ENCODE measurements around the gene DDX54.

The DDX54 gene

GRCh38 chr12:113165521-113166450 lies 19.5 kb downstream of the DDX54 start:
- no peak overlapping the region for H3K27ac ChIP-seq
- DNase-seq (ENCODE audit: low read depth, low spot score): no peak

GRCh38 chr12:113164014-113164413 lies 21.3 kb downstream of the DDX54 start:
- no peak overlapping the region for H3K27ac ChIP-seq
- no peak for DNase-seq (ENCODE audit: low read depth, low spot score)

- no peak for DNase-seq (ENCODE audit: low read depth, low spot score)
- no peak overlapping the region for H3K27ac ChIP-seq
Observed at GRCh38 chr12:113163030-113163360, 22.3 kb downstream of the DDX54 start.

- no peak overlapping the region for H3K27ac ChIP-seq
- no peak for DNase-seq (ENCODE audit: low read depth, low spot score)
Observed at GRCh38 chr12:113162102-113163029, 22.9 kb downstream of the DDX54 start.

GRCh38 chr12:113161415-113162016 lies 23.8 kb downstream of the DDX54 start:
- no peak overlapping the region for H3K27ac ChIP-seq
- DNase-seq (ENCODE audit: low read depth, low spot score): no peak

GRCh38 chr12:113159937-113160336 lies 25.3 kb downstream of the DDX54 start:
- DNase-seq (ENCODE audit: low read depth, low spot score): no peak

GRCh38 chr12:113158439-113159203 lies 26.7 kb downstream of the DDX54 start:
- H3K27ac ChIP-seq: no peak overlapping the region
- no peak for DNase-seq (ENCODE audit: low read depth, low spot score)

More at GRCh38 chr12:113159937-113160336, 25.3 kb downstream of the DDX54 start:
- no peak overlapping the region for H3K27ac ChIP-seq

GRCh38 chr12:113157218-113157859 lies 27.9 kb downstream of the DDX54 start:
- H3K27ac ChIP-seq: no peak overlapping the region
- DNase-seq (ENCODE audit: low read depth, low spot score): no peak

GRCh38 chr12:113155646-113156045 lies 29.6 kb downstream of the DDX54 start:
- no peak for DNase-seq (ENCODE audit: low read depth, low spot score)
- no peak overlapping the region for H3K27ac ChIP-seq

GRCh38 chr12:113155060-113155459 lies 30.2 kb downstream of the DDX54 start:
- H3K27ac ChIP-seq: no peak overlapping the region
- no peak for DNase-seq (ENCODE audit: low read depth, low spot score)

GRCh38 chr12:113154351-113154973 lies 30.8 kb downstream of the DDX54 start:
- DNase-seq (ENCODE audit: low read depth, low spot score): no peak
- H3K27ac ChIP-seq: no peak overlapping the region

GRCh38 chr12:113152835-113153814 lies 32.2 kb downstream of the DDX54 start:
- no peak for DNase-seq (ENCODE audit: low read depth, low spot score)
- H3K27ac ChIP-seq: no peak overlapping the region

- H3K27ac ChIP-seq: no peak overlapping the region
- no peak for DNase-seq (ENCODE audit: low read depth, low spot score)
Observed at GRCh38 chr12:113152196-113152834, 33.0 kb downstream of the DDX54 start.

GRCh38 chr12:113151655-113152054 lies 33.6 kb downstream of the DDX54 start:
- no peak for DNase-seq (ENCODE audit: low read depth, low spot score)
- H3K27ac ChIP-seq: no peak overlapping the region

- no peak within 1 kb of the TSS for H3K27ac ChIP-seq
- no peak for DNase-seq (ENCODE audit: low read depth, low spot score)
Observed at GRCh38 chr12:113149361-113150150, 35.7 kb downstream of the DDX54 start, which contains the start of gene CFAP73. Gene CFAP73 (plus strand): TSS chr12:113149724. CDS start chr12:113149858, 134 bp downstream.

GRCh38 chr12:113146999-113147398 lies 38.3 kb downstream of the DDX54 start:
- DNase-seq (ENCODE audit: low read depth, low spot score): no peak
- H3K27ac ChIP-seq: no peak overlapping the region
